Left lung (tissue), 10 donors: ENCODE data around the gene PHYH. TPM values are rescaled to one million over a fixed set of nuclear protein-coding genes. Genes with fewer than 3 reads are reported as not detected.
A peak's percentile ranks its signal among the peaks of the same experiment; 100 is the strongest.

Experiments used
- ATAC-seq: fragments of 200-7000 bp; cut with Tn5 transposase; one replicate; pipeline ENCODE4 v1.9.1; 2020; ENCODE audit warnings: moderate library complexity
- DNase-seq, 4 donors: peaks; one replicate each; pipeline ENCODE4 v3.0.0-alpha.2; 2013 to 2020
- H3K27ac ChIP-seq, 2 donors: fragments of 200-600 bp; sonication (generic) in 1 of 2; one replicate each; pipeline versions ENCODE4 v1.5.0 to v1.8.0; 2020 to 2021
- H3K27me3 ChIP-seq, 2 donors: fragments of 200-600 bp; sonication (generic) in 1 of 2; one replicate each; pipeline versions ENCODE4 v1.5.0 to v1.8.0; 2020 to 2021
- H3K36me3 ChIP-seq, 2 donors: fragments of 200-600 bp; sonication (generic) in 1 of 2; one replicate each; pipeline versions ENCODE4 v1.5.0 to v1.8.0; 2020 to 2021
- H3K4me1 ChIP-seq, 2 donors: fragments of 200-600 bp; one replicate each; pipeline ENCODE4 v1.8.0; 2021
- H3K4me3 ChIP-seq, 2 donors: fragments of 200-600 bp; sonication (generic) in 1 of 2; one replicate each; pipeline versions ENCODE4 v1.5.0 to v1.8.0; 2020 to 2021; ENCODE audit warnings: mild to moderate bottlenecking in 1 of 2
- H3K9me3 ChIP-seq, 2 donors: fragments of 200-600 bp; sonication (generic) in 1 of 2; one replicate each; pipeline versions ENCODE4 v1.5.0 to v1.8.0; 2020 to 2021
- CTCF ChIP-seq, 2 donors: fragments of 200-600 bp; sonication (generic) in 1 of 2; IDR thresholded peaks; one replicate each; pipeline versions ENCODE4 v1.5.0 to v1.8.0; 2021; ENCODE audit warnings: antibody characterized with exemption in 2 of 2
- intact Hi-C, 2 donors: fragments of 100-400 bp; cut with DNase I; formaldehyde crosslinking; loops; one replicate each; pipeline versions ENCODE4 v1.11.2 to v1.14.2; 2022
- polyA plus RNA-seq, 6 donors: library from polyadenylated mRNA; unstranded; fragments of 120-200 nt; gene quantifications; one replicate each; pipeline ENCODE4 v1.2.1, GENCODE V29; 2013; ENCODE audit not compliant: insufficient read length in 6 of 6
- total RNA-seq, 2 donors: library from RNA; stranded (reverse); fragmentation: NEBNext Ultra II Directional; extraction: Animal tissue kit (Norgen Biotek cat#: 25700); gene quantifications; one replicate each; pipeline ENCODE4 v1.2.1, GENCODE V29; 2021
- donor health status: DM: no; HTN: yes; CAD: no.
- donor health status: DM: no; HTN: no; CAD: no.

The PHYH gene
- total and polyA plus RNA-seq, 8 donors, result 26.4 to 46.9 (median 31.1) TPM

- intact Hi-C loops, result no loop called here
- no peaks in the 10 kb centered on the region for H3K36me3 ChIP-seq
- H3K27ac ChIP-seq, result no peak overlapping the region
- peaks cover 0 to 7% of the 10 kb centered on the region in 2 donors for H3K4me1 ChIP-seq
- H3K9me3 ChIP-seq, result no peaks in the 10 kb centered on the region
- no peak for ATAC-seq
- H3K4me3 ChIP-seq, result no peak overlapping the region
- TF ChIP-seq CTCF (IDR thresholded peaks at IDR 0.05), result no peak
- DNase-seq, result no peak
- no peaks in the 10 kb centered on the region for H3K27me3 ChIP-seq
These were observed 6.2 kb upstream of the PHYH start for GRCh38 chr10:13306103-13306502.

GRCh38 chr10:13302821-13303555 is 3.1 kb upstream of the PHYH start:
- Histone ChIP-seq H3K4me3 (peak overlapping the region; percentile 41 to 54), H3K27ac (peak overlapping the region; percentile 87 to 95), H3K9me3 (no peaks in the 10 kb centered on the region), H3K27me3 (no peaks in the 10 kb centered on the region), H3K36me3 (no peaks in the 10 kb centered on the region), H3K4me1 (peaks cover 0 to 28% of the 10 kb centered on the region in 2 donors)
- DNase-seq (no peak), ATAC-seq (no peak)
- intact Hi-C loops, result no loop called here
- no peak for TF ChIP-seq CTCF (IDR thresholded peaks at IDR 0.05)

GRCh38 chr10:13298748-13299436 is 972 bp downstream of the PHYH start:
- peak overlapping the region; percentile 72 to 77 for H3K4me3 ChIP-seq
- H3K4me1 ChIP-seq, result peaks cover 0 to 28% of the 10 kb centered on the region in 2 donors
- H3K36me3 ChIP-seq, result peaks cover 0 to 7% of the 10 kb centered on the region in 2 donors
- peak overlapping the region; percentile 96 to 100 for H3K27ac ChIP-seq
- no peak for TF ChIP-seq CTCF (IDR thresholded peaks at IDR 0.05)
- H3K9me3 ChIP-seq, result no peaks in the 10 kb centered on the region
- intact Hi-C loops, result no loop called here
- no peak for ATAC-seq
- no peaks in the 10 kb centered on the region for H3K27me3 ChIP-seq
- no peak for DNase-seq

DNA sequence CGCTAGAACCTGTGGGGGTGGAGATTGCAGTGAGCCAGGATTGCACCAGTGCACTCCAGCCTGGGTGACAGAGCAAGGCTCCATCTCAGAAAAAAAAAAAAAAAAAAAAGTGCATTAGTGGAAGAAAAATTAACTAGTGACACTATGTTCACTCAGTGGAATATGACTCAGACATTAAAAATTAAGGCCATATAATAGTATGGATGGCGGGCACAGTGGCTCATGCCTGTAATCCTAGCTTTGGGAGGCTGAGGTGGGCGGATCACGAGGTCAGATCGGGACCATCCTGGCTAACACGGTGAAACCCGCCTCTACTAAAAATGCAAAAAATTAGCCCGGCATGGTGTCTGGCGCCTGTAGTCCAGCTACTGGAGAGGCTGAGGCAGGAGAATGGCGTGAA is 3.4 kb downstream of the PHYH start:
- Histone ChIP-seq H3K4me3 (no peak overlapping the region), H3K4me1 (peaks cover 0 to 25% of the 10 kb centered on the region in 2 donors), H3K36me3 (peaks cover 0 to 19% of the 10 kb centered on the region in 2 donors), H3K27me3 (no peaks in the 10 kb centered on the region), H3K9me3 (no peaks in the 10 kb centered on the region), H3K27ac (no peak overlapping the region)
- no peak for ATAC-seq
- intact Hi-C loops, result no loop called here
- peak in 1 of 4 donors; percentile 17 for DNase-seq
- no peak for TF ChIP-seq CTCF (IDR thresholded peaks at IDR 0.05)

DNA sequence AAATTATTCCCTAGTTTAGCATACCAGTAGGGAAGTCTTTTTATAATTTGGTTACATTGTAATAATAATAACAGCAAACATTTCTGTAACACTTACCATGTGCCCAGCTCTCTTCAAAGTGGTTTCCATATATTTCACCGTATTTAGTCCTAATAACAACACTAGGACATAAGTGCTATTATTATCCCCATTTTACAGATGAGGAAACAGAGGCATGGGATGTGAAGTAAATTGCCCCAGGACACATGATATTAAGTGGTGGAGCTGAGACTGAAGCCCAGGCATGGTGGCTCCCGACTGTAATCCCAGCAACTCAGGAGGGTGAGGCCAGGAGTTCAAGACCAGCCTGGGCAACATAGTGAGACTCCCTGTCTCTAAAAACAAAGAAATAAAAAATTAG is 5.1 kb downstream of the PHYH start:
- Histone ChIP-seq H3K36me3 (peaks cover 0 to 29% of the 10 kb centered on the region in 2 donors), H3K4me1 (peaks cover 0 to 12% of the 10 kb centered on the region in 2 donors), H3K4me3 (no peak overlapping the region), H3K9me3 (no peaks in the 10 kb centered on the region), H3K27me3 (no peaks in the 10 kb centered on the region), H3K27ac (no peak overlapping the region)
- intact Hi-C loops, result no loop called here
- no peak for DNase-seq
- no peak for ATAC-seq
- no peak for TF ChIP-seq CTCF (IDR thresholded peaks at IDR 0.05)
